KOPT-K1 (cell line): ENCODE results near the gene SORCS2.
"Not testable (repeated sequence)": the region's sequence is repeated elsewhere in the genome, so short reads cannot be mapped to it uniquely, and the experiment has no call there.

ENCODE experiments used
- H3K27ac ChIP-seq: fragments of 200-600 bp; sonication (generic); 2 replicates; pipeline ENCODE4 v1.5.1; 2016; ENCODE audit warnings: antibody characterized with exemption, mild to moderate bottlenecking, low read depth, low read length; ENCODE audit not compliant: poor library complexity, severe bottlenecking
- H3K36me3 ChIP-seq: fragments of 200-600 bp; sonication (generic); 2 replicates; pipeline ENCODE4 v1.5.1; 2017; ENCODE audit warnings: antibody characterized with exemption, mild to moderate bottlenecking, low read length, moderate library complexity; ENCODE audit not compliant: insufficient read depth
- H3K9me3 ChIP-seq: fragments of 200-600 bp; sonication (generic); 2 replicates; pipeline ENCODE4 v1.5.1; 2017; ENCODE audit warnings: antibody characterized with exemption, low read length, mild to moderate bottlenecking; ENCODE audit not compliant: insufficient read depth, poor library complexity, severe bottlenecking

Gene SORCS2

GRCh38 chr4:7156328-7156727 lies 36.0 kb upstream of the SORCS2 start:
- no peak overlapping the region for H3K27ac ChIP-seq
- H3K36me3 ChIP-seq = no peaks in the 10 kb centered on the region
- no peaks in the 10 kb centered on the region for H3K9me3 ChIP-seq

GRCh38 chr4:7156761-7157488 lies 35.4 kb upstream of the SORCS2 start:
- no peaks in the 10 kb centered on the region for H3K9me3 ChIP-seq
- no peak overlapping the region for H3K27ac ChIP-seq
- no peaks in the 10 kb centered on the region for H3K36me3 ChIP-seq

DNA sequence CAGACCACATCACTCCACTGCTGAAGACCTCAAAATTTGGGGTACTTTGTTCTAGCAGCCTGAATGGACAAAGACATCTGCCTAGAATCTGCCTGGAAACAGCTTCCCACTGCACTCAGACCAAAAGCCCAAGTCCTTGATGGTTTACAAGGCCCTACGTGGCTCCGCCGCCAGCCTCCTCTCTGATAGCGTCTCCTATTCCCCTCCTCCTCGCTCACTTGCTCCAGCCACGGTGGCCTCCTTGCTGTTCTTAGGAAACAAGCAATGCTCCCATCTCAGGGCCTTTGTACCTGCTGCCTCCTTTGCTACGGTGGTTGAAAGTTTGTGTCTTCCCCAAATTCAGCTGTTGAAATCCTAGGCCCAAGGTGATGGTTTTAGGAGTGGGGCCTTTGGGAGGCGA lies 34.7 kb upstream of the SORCS2 start:
- Histone ChIP-seq H3K27ac (no peak overlapping the region), H3K9me3 (no peaks in the 10 kb centered on the region), H3K36me3 (no peaks in the 10 kb centered on the region)

- Histone ChIP-seq H3K27ac (no peak overlapping the region), H3K9me3 (no peaks in the 10 kb centered on the region), H3K36me3 (no peaks in the 10 kb centered on the region)
Observed at GRCh38 chr4:7158081-7158750, 34.1 kb upstream of the SORCS2 start.

DNA sequence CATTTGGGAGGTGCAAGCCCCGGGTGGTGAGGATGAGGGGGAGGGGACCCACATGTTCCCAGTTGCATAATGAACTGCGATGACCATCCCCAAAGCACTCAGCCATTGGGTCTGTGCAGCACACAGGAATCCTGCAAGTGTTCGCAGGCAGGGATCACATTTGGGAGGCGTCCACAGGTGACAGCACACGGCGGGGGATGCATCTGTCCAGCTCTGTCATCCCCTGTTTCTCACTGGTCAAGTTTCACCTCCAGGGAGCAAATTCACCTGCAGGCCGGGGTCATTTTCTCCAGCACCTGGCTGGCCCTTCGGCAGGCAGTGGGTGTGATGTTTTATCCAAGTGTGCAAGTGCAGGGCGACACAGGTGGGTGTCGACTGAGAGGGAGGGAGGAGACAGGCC lies 33.3 kb upstream of the SORCS2 start:
- Histone ChIP-seq H3K27ac (no peak overlapping the region), H3K36me3 (no peaks in the 10 kb centered on the region), H3K9me3 (no peaks in the 10 kb centered on the region)

DNA sequence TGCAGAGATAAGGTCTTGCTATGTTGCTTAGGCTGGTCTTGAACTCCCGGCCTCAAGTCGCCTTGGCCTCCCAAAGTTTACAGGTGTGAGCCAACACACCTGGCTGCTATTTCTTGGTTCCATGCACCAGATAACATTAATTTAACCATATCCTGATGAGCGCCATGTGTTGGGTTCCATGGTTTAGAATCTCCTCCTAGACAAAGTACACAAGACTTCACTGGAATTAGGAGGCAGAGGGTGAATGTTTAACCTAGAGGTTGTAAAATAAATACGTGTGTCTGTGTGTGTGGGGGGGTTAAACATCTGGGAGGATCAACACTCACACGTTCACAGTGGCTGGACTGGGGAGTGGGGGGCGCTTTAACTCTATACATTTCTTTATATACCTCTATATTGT lies 32.4 kb upstream of the SORCS2 start:
- no peak overlapping the region for H3K27ac ChIP-seq
- no peaks in the 10 kb centered on the region for H3K36me3 ChIP-seq
- no peaks in the 10 kb centered on the region for H3K9me3 ChIP-seq

DNA sequence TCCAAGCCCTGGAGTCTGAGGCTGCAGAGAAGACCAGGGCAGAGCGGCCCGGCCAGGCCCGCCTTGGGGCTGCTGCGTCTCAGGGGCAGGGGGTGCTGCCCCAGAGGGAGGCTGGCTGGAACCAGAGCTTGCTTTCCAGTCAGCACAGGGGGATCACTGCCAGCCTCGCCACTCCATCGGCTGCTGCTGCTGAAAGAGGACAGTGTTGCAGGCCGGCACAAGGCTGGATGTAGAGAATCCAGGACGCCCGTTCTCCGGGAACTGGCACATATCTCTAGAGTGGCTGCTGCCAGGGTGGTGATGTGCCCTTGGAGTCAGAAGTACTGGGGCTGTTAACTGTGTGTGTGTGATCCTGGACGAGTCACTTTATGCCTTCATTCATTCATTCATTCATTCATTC lies 31.9 kb upstream of the SORCS2 start:
- no peaks in the 10 kb centered on the region for H3K9me3 ChIP-seq
- no peak overlapping the region for H3K27ac ChIP-seq
- H3K36me3 ChIP-seq = no peaks in the 10 kb centered on the region

GRCh38 chr4:7160951-7161440 lies 31.3 kb upstream of the SORCS2 start:
- H3K27ac ChIP-seq = no peak overlapping the region
- no peaks in the 10 kb centered on the region for H3K36me3 ChIP-seq
- no peaks in the 10 kb centered on the region for H3K9me3 ChIP-seq

- Histone ChIP-seq H3K9me3 (no peaks in the 10 kb centered on the region), H3K27ac (no peak overlapping the region), H3K36me3 (no peaks in the 10 kb centered on the region)
Observed at GRCh38 chr4:7161721-7162214, 30.6 kb upstream of the SORCS2 start.

GRCh38 chr4:7165056-7165873 lies 27.1 kb upstream of the SORCS2 start:
- not testable (repeated sequence) for H3K27ac ChIP-seq, H3K36me3 ChIP-seq, H3K9me3 ChIP-seq

DNA sequence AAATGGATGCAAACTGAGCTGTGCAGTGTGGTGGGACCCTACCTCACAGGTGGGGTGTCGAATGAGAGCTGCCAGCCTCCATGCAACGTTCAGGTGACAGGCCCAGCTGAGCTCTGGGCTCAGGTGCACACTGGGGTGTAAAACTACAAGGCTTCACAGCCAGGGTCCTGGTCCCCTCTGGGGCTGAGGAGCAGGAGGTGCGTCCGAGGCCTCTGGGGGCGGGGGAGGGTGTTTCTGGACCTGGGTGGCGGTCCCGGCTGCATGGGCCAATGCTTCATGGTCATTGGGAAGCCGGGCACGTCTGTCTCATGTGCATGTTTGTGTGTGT lies 26.5 kb upstream of the SORCS2 start:
- Histone ChIP-seq H3K9me3 (no peaks in the 10 kb centered on the region), H3K36me3 (no peaks in the 10 kb centered on the region), H3K27ac (no peak overlapping the region)

DNA sequence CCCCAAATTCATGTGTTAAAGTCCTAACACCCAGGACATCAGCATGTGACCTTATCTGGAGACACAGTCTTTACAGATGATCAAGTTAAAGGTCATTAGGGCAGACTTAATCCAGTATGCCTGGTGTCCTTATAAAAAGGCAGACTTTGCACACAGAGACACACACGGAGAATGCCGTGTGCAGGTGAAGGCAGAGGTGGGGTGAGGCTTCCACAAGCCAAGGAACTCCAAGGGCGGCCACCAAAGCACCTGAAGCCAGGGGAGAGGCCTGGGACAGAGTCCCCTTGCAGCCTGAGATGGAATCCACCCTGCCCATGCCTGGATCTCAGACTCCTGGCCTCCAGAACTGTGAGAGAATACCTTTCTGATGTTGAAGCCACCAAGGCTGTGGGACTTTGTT lies 26.1 kb upstream of the SORCS2 start:
- no peak overlapping the region for H3K27ac ChIP-seq
- H3K9me3 ChIP-seq = no peaks in the 10 kb centered on the region
- no peaks in the 10 kb centered on the region for H3K36me3 ChIP-seq

- no peaks in the 10 kb centered on the region for H3K9me3 ChIP-seq
- H3K27ac ChIP-seq = no peak overlapping the region
- no peaks in the 10 kb centered on the region for H3K36me3 ChIP-seq
Observed at GRCh38 chr4:7166981-7167700, 25.2 kb upstream of the SORCS2 start.

DNA sequence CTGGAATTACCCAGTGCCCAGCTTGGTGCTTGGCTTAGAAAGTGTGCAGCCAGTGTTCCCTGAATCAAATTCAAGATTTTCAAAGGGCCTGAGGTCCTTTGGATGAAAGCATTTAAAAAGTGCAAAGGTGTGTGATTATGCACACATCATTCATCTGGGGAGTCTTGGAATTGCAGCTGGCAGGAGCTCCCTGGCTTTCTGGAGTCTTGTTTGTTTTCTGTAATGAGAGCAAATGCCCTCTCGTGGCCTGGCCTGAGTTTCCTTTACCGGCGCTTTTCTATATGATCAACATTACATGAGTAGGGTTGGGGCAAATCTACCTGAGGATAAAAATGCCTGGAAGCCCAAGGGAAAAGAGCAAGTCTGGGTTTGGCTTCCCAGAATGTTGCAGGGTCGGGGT lies 24.6 kb upstream of the SORCS2 start:
- Histone ChIP-seq H3K36me3 (no peaks in the 10 kb centered on the region), H3K27ac (no peak overlapping the region), H3K9me3 (no peaks in the 10 kb centered on the region)

DNA sequence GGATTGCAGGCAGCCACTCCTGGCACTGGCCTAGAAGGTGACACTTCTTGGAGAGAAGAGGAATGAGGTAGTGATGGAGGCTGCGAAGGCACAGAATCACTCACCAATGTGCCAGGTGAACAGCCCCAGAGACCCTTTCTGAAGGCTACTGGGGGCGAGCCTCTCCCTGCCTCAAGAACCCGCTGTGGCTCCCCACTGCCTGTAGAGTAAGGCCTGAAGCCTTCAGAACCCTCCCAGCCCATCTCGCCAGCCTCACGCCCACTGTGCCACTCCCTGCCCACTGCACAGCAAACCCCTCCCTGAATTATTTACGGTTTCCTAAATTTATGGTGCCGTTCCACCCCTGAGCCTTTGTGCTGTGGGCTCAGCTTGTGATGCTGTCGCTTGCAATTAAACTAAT lies 24.2 kb upstream of the SORCS2 start:
- H3K27ac ChIP-seq = no peak overlapping the region
- H3K36me3 ChIP-seq = no peaks in the 10 kb centered on the region
- H3K9me3 ChIP-seq = no peaks in the 10 kb centered on the region
